GM19351 (cell line): ENCODE results near the gene TRIM24.
A peak's percentile ranks its signal among the peaks of the same experiment; 100 is the strongest.

Experiments
- ATAC-seq: cut with Tn5 transposase; IDR thresholded peaks from one replicate; pipeline ENCODE4 v1.9.1; 2021; ENCODE audit warnings: mild to moderate bottlenecking, moderate library complexity; ENCODE audit not compliant: unreplicated experiment

Gene TRIM24

DNA sequence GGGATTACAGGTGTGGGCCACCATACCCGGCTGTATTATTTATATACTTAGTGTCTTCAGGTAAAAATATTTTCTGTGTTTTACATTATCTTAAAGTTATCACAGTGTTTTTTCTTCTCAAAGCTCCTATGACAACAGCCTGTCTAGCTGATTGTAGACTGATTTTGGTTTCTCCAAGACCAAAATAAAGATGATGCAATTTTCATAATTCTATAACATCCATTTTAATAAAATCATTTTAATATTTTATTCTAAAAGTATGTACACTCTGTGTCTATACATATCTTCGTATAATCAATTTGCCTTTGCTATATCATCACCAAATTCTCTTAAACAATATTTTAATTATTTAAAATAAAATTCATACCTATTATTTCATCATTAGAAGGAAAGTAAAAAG, 108.6 kb downstream of the TRIM24 start:
- ATAC-seq: no peak

DNA sequence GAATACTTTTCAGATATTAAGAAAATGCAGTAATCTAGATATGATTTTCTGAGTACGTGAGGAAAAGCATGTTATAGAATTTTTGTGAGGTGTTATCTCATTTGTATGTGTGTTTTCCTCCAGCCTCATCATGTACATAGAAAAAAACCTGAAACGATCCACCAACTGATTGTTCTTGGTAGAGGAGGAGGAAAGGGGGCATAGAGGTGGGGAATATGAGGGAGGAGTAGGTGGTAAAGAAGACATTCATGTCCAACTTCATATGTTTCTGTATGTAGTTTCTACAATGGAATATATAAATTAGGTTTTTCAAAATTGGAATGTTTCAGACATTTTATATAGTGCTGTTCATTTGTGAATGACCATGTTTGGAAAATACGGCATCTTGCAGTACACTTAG, 109.4 kb downstream of the TRIM24 start:
- ATAC-seq: no peak

DNA sequence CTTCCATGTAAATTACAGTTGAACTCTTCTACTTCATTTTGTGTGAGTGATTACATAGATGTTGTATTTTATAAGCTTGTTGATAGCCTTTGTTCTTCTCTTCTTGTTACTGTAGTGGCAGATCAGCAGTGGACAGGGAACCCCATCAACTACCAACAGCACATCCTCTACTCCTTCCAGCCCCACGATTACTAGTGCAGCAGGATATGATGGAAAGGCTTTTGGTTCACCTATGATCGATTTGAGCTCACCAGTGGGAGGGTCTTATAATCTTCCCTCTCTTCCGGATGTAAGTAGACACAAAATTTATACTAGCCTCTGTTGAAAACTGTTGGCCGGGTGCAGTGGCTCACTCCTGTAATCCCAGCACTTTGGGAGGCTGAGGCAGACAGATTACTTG, 110.7 kb downstream of the TRIM24 start:
- no peak for ATAC-seq

DNA sequence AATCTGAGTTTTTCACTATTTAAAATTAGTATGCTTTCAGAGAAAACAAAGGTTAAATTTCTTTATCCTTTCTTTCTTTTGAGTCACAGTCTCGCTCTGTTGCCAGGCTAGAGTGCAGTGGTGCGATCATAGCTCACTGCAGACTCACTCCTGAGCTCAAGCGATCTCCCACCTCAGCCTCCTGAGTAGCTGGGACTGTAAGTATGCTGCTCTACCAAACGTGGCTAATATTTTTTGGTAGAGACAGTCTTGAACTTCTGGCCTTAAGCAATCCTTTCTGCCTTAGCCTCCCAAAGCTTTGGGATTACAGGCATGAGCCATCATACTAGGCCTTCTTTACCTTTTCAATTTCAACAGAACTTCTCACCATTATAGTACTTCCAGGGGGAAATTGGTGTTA, 113.7 kb downstream of the TRIM24 start:
- no peak for ATAC-seq

DNA sequence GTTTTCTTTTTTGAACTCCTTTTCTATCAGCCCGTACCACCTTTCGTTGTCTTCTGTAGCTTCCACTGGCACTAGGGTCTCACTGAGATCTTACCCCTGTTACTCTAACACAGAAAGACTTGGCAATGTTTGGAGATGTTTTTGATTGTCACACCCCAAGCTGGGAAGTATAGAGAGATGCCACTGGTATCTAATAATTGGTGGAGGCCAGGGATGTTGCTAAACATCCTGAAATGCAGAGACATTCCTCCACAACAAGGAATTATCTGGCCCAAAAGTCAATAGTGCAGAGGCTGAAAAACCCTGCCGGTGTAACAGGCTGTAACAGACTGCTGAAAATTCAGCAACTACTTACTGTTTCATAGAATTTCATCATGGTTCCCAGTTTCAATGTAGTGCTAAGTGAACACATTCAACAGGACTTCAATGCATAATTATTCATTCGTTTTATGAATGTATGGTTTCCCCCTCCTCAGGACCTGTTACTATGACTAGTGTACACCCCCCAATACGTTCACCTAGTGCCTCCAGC, 115.9 kb downstream of the TRIM24 start:
- no peak for ATAC-seq

DNA sequence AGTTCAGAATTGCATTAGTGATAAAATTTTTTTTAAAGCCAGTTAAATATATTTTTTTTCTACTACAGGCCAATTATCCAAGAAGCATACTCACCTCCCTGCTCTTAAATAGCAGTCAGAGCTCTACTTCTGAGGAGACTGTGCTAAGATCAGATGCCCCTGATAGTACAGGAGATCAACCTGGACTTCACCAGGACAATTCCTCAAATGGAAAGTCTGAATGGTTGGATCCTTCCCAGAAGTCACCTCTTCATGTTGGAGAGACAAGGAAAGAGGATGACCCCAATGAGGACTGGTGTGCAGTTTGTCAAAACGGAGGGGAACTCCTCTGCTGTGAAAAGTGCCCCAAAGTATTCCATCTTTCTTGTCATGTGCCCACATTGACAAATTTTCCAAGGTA, 119.1 kb downstream of the TRIM24 start:
- ATAC-seq: no peak

DNA sequence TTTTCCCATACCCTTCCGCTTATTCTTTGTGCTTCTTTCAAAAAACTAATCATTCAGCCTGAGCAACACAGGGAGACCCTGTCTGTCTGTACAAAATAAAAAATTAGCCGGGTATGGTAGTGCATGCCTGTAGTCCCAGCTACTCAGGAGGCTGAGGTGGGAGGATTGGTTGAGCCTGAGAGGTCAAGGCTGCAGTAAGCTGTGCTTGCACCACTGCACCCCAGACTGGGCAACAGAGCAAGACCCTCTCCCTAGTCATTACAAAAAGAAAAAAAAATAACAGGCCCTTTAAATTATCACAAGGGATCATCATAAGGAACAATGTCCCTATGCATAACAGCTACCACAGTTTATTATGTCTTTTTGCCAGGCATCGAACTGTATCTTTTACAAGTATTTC, 119.6 kb downstream of the TRIM24 start:
- ATAC-seq: no peak

DNA sequence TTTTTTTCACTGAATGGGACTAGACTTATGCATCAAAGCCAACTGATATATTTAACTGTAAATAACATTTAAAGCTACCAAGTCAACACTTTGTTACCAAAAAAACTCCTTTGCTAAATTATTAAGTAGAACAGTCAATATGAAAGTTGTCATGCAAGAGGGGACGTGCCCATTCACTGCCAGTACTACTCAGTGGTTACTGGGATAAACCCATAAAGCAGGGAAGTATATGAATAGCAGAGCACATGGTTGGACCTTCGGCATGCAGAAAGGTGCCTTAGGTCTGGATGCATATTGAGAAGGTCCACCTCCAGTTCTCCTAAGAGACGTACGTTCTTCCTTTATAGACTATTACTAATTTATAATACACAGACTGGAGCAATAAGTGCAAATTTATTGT, 121.0 kb downstream of the TRIM24 start:
- no peak for ATAC-seq

DNA sequence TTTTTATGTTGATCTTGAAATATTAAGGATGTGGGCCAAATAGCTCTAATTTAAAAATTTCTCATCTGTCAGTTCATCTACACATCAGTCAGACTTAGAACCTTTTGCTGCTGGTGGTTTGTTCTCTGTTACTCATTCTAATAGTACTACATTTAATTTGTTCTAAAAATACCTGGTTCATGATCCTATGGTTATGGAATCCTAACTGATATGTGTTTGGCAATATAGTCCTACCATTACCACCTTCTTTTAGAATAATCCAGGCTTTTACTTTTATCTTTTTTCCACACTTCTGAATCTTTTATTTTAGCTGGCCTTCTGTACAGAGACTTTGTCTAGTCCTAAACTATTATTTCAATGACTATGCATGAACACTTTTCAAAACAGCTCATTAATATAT, 124.2 kb downstream of the TRIM24 start:
- ATAC-seq: no peak

DNA sequence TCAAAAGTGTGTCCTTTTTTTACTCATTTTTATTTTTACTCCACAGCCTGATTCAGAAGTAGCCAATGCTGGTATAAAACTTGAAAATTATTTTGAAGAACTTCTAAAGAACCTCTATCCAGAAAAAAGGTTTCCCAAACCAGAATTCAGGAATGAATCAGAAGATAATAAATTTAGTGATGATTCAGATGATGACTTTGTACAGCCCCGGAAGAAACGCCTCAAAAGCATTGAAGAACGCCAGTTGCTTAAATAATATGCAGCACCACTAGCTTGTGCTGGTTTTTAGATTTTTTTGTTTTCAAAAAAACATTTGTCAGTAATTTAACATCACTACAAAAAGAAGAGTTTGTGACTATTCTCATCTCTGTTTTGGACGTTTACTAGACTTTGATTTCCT, 124.6 kb downstream of the TRIM24 start:
- ATAC-seq: no peak

DNA sequence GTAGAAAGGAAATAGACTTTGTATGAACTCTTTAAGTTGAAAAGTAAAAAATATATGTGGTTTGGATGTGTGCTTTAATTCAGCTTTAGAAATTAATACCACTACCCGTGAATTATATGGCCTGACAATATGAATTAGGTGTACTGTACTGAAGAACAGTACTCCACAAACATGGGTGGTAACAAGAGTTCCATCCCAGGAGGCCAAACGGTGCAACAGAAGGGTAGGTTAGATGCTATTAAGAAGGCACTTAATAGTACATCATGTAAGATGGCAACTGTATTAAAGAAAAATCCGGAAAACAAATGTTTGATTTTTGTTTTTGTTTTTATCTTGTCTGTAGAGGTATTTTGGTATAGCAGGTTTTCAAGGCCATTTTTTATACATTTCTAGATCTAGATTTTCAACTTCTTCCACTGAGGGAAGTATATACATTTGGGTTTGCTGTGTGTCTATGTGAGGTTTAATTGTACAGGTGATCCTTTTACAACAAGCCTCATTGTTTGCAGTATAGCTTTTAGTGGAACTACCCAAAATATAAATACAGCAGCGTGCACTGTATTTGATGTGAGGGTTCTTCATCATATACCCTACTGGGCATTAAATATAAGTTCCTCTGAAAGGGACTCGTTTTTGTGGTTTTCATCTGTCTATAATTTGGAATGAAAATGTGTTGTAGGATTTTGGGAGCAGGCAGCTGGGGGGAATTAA, 125.4 kb downstream of the TRIM24 start:
- no peak for ATAC-seq

DNA sequence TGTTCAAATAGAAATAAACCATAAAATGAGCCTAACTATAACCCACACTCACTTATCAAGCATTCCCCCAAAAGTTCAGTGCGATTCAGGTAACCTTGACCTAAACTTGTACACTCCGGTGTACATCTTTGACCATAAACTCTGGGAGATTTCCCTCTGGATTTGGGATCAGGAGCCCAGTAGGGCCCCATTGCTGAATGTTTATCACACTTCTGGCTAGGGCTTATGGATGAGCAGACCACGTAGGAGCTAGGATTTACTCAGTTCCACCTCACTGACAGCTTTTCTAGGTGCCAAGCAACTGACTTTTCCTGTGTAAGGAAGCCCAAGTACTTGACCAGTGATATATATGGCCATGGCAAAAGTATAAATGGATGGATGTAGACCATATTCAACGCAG, 127.4 kb downstream of the TRIM24 start:
- no peak for ATAC-seq

DNA sequence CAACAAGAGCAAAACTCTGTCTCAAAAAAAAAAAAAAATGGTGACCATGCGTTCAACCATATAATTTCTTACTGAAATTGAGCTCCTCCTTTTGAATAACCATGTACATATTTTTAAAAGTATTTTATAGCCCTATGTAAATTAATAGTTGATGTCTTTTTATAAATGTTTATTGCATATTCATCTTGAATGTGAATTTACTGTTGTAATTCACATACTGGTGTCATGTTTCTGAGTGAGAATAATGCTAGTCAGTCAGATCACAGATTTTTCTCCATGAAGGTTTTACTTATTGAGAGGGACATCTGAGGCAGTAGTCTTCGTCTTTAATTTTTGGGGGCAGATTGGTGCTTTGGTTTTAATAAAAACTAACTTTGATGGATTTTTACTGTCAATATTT, 128.9 kb downstream of the TRIM24 start:
- ATAC-seq: no peak

DNA sequence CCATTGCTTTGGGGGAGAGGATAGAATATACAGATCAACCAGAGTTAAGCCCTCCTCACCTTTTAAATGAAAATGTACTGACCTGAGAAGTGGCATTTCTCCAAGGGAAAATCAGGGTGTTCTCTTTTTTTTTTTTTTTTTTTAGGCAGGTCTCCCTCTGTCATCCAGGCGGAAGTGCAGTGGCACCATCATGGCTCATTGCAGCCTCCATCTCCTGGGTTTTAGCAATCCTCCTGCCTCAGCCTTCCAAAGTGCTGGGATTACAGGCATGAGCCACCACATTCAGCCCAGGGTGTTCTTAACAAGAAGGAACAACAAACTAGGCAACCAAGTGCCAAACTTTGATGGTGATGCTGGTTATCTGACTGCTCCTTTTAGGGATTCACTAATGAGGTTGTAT, 130.1 kb downstream of the TRIM24 start:
- no peak for ATAC-seq

DNA sequence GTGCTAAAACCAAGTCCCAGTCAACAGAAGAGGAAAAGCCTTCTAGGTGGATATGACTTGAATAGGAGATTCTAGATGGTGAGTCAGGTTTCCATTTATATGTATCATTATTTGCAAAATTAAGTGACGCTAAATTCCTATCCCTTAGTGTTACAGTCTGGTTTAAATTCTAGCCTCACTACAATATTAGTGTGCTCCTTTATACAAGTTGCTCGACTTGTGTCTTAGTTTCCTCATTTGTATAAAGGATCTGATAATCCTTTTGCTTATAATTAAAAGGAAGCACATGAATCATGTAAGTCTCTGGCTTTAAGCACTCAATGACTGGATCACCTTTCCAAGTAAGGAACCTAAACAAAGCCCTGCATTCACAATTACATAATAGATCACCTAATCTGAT, 135.4 kb downstream of the TRIM24 start:
- ATAC-seq: no peak

DNA sequence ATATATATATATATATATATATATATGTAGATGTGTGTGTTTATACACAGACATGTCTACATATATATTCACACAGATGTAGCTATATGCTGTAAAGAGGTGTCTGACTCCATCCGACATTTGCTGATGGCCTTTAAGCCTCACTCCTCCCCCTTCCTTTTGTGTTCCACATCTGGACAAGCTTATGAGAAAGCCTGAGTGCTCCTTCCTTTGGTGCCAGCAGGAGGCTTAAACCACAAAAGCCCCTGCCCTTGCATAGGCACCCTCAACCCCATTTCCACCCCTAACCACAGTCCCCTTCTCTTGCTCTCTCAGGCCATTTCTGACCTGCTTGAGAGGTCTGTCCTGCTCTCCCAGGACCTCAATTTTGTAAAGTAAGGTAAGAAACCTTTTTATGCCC, 142.4 kb downstream of the TRIM24 start:
- no peak for ATAC-seq

DNA sequence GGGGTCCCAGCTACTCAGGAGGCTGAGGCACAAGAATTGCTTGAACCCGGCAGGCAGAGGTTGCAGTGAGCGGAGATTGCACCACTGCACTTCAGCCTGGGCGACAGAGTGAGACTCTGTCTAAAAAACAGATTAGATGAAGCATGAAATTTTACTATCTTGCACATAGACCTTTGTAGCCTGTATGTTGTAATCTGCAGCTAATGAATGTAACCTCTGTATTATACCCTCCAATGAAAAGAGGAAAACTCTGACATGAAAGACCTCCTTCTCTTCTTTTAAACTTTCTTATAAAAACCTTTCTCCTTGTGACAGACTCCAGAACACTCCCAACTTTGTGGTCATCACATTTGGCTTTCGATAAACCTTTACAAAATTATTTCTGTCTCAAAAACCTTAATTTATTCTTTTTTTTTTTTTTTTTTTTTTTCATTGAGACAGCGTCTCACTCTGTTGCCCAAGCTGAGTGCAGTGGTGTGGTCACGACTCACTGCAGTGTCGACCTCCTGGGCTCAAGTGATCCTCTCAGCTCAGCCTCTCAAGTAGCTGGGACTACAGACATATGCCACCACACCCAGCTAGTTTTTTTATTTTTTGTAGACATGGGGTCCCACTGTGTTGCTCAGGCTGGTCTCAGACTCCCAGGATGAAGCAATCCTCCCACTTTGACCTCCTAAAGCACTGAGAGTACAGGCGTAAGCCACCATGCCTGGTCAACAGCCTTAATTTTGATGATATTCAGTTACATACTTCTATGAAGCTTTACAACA, 143.7 kb downstream of the TRIM24 start:
- ATAC-seq: no peak

DNA sequence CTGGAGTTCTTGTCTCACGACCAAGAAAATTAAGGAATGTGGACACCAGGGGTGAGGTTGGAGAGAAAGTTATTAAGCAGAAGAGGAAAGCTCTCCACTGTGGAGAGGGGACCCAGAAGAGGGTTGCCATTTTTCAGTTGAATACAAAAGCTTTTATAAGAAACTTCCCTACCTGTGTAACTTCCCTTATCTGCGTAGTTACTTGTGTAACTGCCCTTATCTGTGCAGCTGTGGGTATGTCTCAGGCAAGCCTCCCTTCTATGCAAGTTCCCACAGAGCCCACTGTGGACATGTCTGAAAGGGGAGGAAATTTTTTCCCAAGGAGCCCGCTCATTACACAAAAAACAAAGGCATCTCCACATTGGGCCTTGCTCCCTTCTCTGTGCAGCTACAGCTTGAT, 146.2 kb downstream of the TRIM24 start:
- no peak for ATAC-seq

DNA sequence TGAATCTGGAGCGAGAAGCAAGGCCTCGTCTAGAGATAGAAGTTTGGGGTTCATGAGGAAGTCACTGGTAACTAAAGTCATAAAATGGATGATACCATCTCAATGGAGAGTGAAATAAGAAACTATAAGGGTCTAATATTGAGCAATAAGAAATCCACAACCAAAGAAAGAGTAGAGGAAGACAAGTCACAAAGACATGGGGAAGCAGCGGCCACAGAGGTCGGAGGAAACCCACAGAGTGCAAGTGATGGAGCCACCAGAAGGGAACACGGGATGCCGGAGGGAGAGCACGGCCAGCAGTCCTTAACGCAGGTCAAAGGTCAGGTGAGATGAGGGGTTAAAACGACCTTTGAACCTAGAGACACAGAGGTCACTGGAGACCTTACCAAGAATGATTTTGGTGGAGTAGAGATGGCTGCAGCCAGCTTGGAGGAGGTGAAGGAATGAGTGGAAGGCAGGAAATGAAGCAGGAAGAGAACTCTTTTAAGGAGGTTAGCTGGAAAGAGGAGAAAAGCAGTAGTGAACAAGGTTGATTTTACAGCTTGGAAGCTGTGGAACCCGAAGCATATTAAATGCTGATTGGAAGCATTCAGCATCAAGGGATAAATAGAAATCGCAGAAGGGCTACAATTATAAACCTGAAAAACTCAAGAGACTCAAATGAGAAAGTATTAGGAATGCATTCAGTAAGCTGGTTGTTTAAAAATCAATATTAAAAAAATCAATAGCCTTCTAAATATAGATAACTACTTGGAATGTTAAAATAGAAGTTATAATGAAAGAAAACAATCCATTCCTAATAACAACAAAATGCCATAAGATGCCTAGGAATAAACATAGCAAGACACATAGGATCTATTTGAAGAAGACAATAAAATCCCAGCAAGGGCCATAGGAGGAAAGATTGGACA, 147.4 kb downstream of the TRIM24 start:
- no peak for ATAC-seq

DNA sequence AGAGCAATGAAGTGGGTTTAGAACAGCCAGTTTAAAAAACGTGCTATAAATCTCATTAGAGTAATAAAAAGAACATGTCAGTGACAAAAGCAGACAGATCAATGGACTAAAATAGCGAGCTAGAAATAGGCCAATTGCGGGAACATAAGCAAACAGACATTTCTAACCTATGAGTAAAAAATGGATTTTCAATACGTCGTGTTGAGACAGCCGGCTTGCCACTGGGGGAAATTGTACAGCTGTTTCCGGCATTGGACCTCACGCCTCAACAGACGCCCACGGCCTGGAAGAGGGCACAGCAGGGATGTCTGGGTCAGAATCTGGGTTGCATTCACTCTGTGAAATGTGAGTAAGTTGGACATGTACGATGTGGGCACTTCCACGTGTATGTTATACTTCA, 148.2 kb downstream of the TRIM24 start:
- ATAC-seq: peak; percentile 86

DNA sequence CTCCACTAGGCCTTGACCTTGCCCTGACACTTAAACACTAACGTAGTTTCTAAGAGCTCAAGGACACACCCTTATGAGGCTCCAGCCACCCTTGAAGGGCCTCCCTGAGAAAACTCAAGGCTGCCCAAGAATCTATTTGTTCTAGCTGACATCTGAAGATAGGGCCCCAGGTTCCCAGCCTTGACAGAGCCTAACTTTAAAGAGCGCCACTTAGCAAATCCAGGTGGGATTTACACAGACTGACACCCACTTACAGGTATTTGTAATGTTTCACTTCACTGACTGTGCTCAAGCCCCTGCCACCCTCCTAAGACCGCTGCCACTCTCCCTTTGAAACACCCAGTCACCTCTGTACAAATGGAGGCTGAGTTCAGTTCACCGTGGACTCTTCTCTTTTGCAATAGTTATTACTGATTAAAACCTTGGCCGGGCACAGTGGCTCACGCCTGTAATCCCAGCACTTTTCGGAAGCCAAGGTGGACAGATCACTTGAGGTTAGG, 150.7 kb downstream of the TRIM24 start:
- ATAC-seq: no peak
